HEK293 (cell line): Measurements from ENCODE around the gene EFCC1.

Experiments used
- KLF16 ChIP-seq: fragments of 450-650 bp; formaldehyde crosslinking; IDR thresholded peaks from 2 replicates; pipeline ENCODE4 v1.5.1; 2017; ENCODE audit warnings: missing biosample characterization, missing genetic modification characterization
- MYNN ChIP-seq: fragments of 450-650 bp; formaldehyde crosslinking; IDR thresholded peaks from 2 replicates; pipeline ENCODE4 v1.5.1; 2016; ENCODE audit warnings: missing biosample characterization, missing genetic modification characterization, borderline replicate concordance
- ZNF521 ChIP-seq: fragments of 450-650 bp; formaldehyde crosslinking; IDR thresholded peaks from 2 replicates; pipeline ENCODE4 v1.5.1; 2017; ENCODE audit warnings: missing biosample characterization, mild to moderate bottlenecking, missing genetic modification characterization
- ZNF530 ChIP-seq: fragments of 450-650 bp; formaldehyde crosslinking; IDR thresholded peaks from 2 replicates; pipeline ENCODE4 v1.5.1; 2016; ENCODE audit warnings: low read depth, missing biosample characterization, missing genetic modification characterization
- ZNF571 ChIP-seq: fragments of 450-650 bp; formaldehyde crosslinking; IDR thresholded peaks from 2 replicates; pipeline ENCODE4 v1.5.0; 2017; ENCODE audit warnings: missing biosample characterization, missing genetic modification characterization
- ZNF639 ChIP-seq: fragments of 450-650 bp; formaldehyde crosslinking; IDR thresholded peaks from 2 replicates; pipeline ENCODE4 v1.5.1; 2016; ENCODE audit warnings: missing biosample characterization, missing genetic modification characterization
- ZNF677 ChIP-seq: fragments of 450-650 bp; IDR thresholded peaks from 2 replicates; pipeline ENCODE4 v1.5.0; 2018; ENCODE audit warnings: missing biosample characterization, mild to moderate bottlenecking, missing genetic modification characterization, moderate library complexity
- TF ChIP-seq, protein P1 (sequence below): fragments of 450-650 bp; formaldehyde crosslinking; IDR thresholded peaks from 2 replicates; pipeline ENCODE4 v1.5.1; 2017; ENCODE audit warnings: missing biosample characterization, missing genetic modification characterization

DNA sequence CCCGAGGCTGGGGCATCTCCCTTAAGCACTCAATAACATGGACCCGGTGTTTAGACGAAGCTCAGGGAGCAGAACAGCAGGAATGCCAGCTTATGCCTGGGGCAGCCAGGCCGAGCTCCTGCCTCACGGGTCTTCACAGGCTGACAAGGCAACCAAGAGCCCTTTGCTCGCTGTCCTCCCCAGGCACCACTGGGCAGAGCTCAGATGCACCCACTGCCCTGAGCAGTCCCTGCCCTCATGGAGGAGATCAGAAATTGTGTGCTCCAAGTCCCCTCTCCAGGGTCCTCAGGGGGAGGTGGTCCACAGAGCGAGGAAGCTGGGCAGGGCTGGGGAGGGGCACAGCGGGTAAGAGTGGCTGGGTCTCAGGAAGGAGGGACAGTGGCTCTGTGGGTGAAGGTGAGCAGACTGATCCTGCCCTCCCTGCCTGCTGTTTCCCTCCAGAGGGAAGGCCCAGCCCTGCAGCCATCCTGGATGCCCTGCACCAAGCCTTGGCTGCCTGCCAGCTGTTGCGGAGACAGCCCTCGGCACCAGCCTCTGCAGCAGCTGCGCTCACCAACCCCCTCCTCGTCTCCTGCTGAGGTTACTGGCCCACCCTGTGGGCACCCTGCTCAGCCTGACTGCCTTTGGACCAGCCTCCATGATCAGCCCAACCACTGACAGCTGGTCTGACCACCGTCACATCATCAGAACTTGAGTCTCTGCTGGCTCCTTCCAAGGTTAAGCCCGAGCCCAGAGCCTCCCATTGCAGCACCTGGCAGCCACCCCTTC, 38.4 kb downstream of the EFCC1 start:
- TF ChIP-seq MYNN (no peak), ZNF521 (tag by site-specific recombination) (no peak), KLF16 (no peak), ZNF639 (tag by site-specific recombination) (no peak), ZNF530 (tag by site-specific recombination) (no peak), ZNF571 (tag by site-specific recombination) (no peak), ZNF677 (tag by site-specific recombination) (no peak)
- TF ChIP-seq, protein P1, sequence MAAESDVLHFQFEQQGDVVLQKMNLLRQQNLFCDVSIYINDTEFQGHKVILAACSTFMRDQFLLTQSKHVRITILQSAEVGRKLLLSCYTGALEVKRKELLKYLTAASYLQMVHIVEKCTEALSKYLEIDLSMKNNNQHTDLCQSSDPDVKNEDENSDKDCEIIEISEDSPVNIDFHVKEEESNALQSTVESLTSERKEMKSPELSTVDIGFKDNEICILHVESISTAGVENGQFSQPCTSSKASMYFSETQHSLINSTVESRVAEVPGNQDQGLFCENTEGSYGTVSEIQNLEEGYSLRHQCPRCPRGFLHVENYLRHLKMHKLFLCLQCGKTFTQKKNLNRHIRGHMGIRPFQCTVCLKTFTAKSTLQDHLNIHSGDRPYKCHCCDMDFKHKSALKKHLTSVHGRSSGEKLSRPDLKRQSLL (tag by site-specific recombination) = no peak
